Non-pigmented ciliary epithelial cell (primary cell): ENCODE results near the gene PTPN1.
"Not testable (repeated sequence)": the region's sequence is repeated elsewhere in the genome, so short reads cannot be mapped to it uniquely, and the experiment has no call there.

Experiments used
- DNase-seq: peaks from one replicate; pipeline ENCODE4 v3.0.0-alpha.2; 2010; ENCODE audit warnings: low read depth

The PTPN1 gene

GRCh38 chr20:50610212-50610718 lies 100.1 kb downstream of the PTPN1 start:
- DNase-seq = no peak

GRCh38 chr20:50611128-50611810 lies 101.1 kb downstream of the PTPN1 start:
- DNase-seq = no peak

GRCh38 chr20:50613438-50614169 lies 103.4 kb downstream of the PTPN1 start:
- DNase-seq = no peak

- no peak for DNase-seq
These were observed 105.2 kb downstream of the PTPN1 start for GRCh38 chr20:50615407-50615806.

- no peak for DNase-seq
These were observed 106.8 kb downstream of the PTPN1 start for GRCh38 chr20:50617022-50617421.

GRCh38 chr20:50618537-50618936 lies 108.4 kb downstream of the PTPN1 start:
- no peak for DNase-seq

GRCh38 chr20:50620459-50620858 lies 110.3 kb downstream of the PTPN1 start:
- DNase-seq = not testable (repeated sequence)

- DNase-seq = no peak
These were observed 111.0 kb downstream of the PTPN1 start for GRCh38 chr20:50621068-50621665.

- DNase-seq = no peak
These were observed 114.3 kb downstream of the PTPN1 start for GRCh38 chr20:50624351-50625016.

- no peak for DNase-seq
These were observed 115.9 kb downstream of the PTPN1 start for GRCh38 chr20:50625986-50626677.

- DNase-seq = no peak
These were observed 117.6 kb downstream of the PTPN1 start for GRCh38 chr20:50627747-50628146.

- DNase-seq = no peak
These were observed 118.1 kb downstream of the PTPN1 start for GRCh38 chr20:50628332-50628731.

GRCh38 chr20:50628853-50629669 lies 118.9 kb downstream of the PTPN1 start:
- DNase-seq = no peak

GRCh38 chr20:50629670-50630045 lies 119.5 kb downstream of the PTPN1 start:
- DNase-seq = no peak

GRCh38 chr20:50630578-50631263 lies 120.5 kb downstream of the PTPN1 start:
- no peak for DNase-seq

GRCh38 chr20:50632236-50632635 lies 122.1 kb downstream of the PTPN1 start:
- DNase-seq = no peak

GRCh38 chr20:50632701-50633100 lies 122.5 kb downstream of the PTPN1 start:
- DNase-seq = no peak

GRCh38 chr20:50633361-50633760 lies 123.2 kb downstream of the PTPN1 start:
- DNase-seq = no peak

- no peak for DNase-seq
These were observed 124.0 kb downstream of the PTPN1 start for GRCh38 chr20:50634191-50634590.
